HG02588 (cell line): ENCODE results near the gene ARID4B.
"Not testable (repeated sequence)": the region's sequence is repeated elsewhere in the genome, so short reads cannot be mapped to it uniquely, and the experiment has no call there.

Experiments used
- ATAC-seq: cut with Tn5 transposase; IDR thresholded peaks from one replicate; pipeline ENCODE4 v1.9.1; 2021; ENCODE audit warnings: mild to moderate bottlenecking, moderate library complexity; ENCODE audit not compliant: unreplicated experiment

Gene ARID4B

DNA sequence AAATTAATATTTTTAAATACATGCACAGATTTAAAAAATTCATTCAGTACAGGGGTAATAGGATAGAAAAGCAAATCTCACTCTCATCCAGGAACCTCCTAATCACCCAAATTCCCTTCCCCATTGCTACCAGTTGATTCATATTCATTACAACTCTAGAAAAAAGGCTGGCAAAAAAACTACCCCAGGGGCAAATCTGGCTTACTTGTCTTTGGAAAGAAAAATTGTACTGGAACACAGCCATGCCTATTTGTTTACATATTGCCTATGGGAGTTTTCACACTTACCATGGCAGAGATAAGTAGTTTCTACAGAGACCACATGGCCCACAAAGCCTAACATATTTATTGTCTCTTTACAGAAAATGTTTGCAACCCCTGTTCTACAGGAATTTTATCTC lies 158.0 kb downstream of the ARID4B start:
- no peak for ATAC-seq

DNA sequence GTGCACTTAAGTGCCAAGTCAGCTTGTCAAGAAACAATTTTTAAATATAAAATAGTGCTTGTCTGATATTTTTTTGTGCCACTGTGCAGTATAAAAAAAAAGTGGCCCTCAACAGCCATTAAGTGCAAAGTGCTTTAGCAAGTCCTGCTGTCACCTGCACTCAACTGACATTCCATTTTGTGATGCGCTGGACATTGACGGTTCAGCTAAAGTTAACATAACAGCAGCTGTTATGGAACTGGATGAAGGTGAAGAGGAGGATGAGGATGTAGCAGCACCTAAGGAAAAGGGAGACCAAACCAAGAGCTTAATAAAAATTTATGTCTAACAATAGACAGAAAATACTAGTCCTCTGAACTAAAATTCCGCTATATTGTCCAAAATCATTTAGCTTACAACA lies 159.6 kb downstream of the ARID4B start:
- no peak for ATAC-seq

DNA sequence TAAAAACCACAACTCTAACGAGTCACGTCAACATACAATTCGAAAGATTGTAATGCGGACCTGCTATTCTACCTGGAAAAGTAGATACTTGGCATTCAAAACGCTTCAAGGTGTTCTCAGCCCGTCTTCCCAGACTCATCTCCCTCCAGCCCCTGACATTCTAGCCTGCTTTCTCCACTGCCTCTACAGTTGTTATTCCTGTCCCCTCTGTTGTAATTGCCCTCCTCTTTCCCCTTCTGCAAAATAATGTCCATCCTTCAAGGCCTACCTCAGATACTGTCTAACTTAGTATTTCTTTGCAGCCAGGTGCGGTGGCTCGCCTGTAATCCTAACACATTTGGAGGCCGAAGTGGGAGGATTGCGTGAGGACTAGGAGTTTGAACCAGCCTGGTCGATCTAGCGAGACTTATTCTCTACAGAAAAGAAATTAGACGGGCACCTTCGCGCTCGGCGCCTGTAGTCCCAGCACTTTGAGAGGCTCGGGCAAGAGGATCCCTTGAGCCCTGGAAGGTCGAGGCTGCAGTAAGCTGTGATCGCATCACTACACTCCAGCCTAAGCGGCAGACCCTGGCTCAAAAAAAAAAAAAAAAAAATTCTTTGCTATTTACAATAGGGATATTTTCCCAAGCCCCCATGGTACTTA lies 166.2 kb downstream of the ARID4B start:
- ATAC-seq: no peak

DNA sequence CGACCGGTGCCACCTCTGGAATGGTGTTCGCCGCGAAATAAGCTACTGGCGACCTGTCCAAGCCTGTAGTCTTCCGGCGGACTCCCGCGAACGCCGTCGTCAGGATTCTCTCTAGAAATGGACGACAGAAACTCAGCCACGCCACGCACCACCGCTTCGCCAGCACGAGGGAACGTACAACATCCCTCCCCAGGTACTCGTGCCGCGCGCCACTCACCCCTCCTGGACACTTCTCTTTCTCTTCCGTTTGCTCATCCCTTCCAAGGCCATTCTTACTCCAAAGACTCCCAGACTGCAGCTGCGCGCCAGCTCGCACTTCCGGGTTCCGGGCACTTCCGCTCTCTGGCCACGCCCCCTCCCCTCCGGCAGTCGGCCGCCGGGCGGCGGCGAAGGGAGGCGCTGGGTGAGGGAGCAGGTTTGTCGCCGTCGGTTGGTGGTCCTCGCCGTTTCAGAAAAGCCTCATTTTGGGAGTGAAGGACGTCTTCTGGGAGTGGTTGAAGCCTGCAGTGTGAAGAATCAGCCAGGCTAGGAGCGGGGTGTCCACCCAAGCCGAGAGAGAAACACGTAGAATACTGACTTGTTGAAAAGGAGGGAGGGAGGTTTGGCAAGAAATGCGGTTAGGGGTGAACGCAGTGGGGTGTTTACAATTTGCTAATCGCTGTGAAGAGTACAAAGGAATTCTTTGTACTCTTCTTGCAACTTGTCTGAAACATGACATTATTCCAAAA lies 166.9 kb downstream of the ARID4B start, which contains the start of gene RBM34:
Gene RBM34, minus strand, starts transcription at position 294 of the 728 bp plus-strand sequence. Its CDS starts 24 bp downstream, at position 270.
- ATAC-seq: peak; percentile 94

DNA sequence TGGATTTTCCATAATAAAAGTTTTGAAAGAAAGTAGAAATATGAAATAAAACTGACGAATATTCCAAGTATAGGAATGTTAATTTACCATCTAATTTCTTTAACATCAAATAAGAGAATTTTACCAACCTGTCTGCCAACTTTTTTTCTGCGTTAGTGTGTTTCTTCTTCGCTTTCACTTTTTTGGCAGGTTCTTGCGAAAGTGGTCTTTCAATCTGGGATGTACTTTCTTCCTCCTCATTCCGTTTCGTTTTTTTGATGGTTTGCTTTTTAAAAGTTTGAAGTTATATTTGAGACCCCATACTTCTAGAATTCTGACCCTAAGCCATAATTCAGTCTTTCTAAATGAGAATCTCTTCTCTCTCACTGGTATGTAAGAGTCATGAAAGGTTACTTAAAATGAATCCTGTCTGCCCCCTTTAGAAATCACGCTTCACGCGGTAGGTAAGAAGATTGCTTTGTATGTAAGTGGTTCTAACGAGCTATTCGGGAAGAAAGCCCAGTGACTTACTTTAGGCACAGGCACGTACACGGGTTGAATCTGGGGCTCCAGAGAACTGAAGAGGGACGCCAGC lies 167.5 kb downstream of the ARID4B start:
- peak; percentile 39 for ATAC-seq

DNA sequence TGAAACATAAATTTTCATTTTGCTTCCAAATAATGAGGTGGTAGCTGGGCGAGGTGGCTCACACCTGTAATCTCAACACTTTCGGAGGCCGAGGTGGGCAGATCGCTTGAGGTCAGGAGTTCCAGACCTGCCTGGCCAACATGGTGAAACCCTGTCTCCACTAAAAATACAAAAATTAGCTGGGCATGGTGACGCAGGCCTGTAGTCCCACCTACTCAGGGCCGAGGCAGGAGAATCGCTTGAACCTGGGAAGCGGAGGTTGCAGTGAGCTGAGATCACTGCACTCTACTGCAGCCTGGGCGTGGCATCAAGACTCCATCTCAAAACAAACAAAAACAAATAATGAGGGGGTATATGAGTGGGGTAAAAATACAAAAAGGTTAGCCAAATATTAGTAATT lies 168.0 kb downstream of the ARID4B start:
- ATAC-seq: not testable (repeated sequence)

DNA sequence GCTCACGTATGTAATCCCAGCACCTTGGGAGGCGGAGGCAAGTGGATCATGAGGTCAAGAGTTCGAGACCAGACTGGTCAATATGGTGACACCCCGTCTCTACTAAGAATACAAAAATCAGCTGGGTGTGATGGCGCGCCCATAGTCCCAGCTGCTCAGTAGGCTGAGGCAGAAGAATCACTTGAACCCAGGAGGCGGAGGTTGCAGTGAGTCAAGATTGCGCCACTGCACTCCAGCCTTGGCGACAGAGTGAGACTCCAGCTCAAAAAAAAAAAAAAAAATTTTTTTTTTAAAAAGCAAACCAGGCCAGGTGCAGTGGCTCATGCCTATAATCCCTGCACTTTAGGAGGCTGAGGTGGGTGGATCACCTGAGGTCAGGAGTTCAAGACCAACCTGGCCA lies 168.7 kb downstream of the ARID4B start:
- ATAC-seq: not testable (repeated sequence)

DNA sequence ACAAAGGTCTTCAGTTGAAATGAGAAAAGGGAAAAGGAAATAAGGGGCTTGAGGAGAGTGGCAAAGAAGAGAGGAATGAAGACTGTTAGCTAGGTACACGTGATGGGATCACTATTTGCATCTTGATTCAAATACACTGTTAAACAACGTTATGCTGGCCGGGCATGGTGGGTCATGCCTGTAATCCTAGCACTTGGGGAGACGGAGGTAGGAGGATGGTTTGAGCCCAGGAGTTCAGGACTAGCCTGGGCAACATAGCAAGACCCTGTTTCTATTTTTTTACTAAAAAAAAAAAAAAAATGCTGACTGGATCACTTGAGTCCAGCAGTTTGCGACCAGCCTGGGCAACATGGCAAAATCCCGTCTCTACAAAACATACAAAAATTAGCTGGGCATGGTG lies 169.3 kb downstream of the ARID4B start:
- ATAC-seq: no peak

DNA sequence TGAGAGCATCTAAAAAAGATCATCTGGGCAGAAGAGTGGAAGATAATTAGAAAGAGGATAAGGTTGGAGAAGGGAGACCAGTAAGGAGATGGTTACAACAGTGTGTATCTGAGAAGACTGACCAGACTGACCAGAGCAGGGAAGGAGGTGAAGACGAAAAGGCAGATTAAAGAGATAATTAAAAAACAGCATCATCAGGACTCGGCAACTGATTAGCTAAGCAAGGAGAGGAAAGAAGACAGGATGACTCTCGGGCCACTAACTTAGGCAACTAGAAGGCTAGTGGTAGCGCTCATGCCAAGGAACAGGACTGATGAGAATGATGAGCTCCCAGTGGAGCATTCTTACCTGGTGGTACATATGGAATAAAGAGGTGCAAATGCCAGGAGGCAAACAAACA lies 170.8 kb downstream of the ARID4B start:
- ATAC-seq: no peak

DNA sequence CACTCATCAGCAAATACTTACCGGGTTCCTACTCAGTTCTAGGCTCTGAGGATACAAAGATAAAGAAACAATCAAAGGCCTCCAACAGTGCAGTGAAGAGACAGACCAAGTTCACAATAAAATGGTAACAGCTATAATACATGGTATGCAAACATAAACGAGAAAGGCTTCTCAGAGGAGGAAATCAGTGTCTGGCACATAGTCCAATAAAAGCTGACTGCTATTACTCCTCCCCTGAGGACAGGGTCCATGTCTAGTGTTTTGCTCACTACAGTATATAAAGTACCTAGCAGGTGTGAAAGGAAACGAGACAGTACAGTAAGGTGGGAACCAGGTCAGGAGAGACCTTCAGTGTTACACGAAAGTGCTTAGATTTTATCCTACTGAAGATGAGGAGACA lies 171.2 kb downstream of the ARID4B start:
- no peak for ATAC-seq

DNA sequence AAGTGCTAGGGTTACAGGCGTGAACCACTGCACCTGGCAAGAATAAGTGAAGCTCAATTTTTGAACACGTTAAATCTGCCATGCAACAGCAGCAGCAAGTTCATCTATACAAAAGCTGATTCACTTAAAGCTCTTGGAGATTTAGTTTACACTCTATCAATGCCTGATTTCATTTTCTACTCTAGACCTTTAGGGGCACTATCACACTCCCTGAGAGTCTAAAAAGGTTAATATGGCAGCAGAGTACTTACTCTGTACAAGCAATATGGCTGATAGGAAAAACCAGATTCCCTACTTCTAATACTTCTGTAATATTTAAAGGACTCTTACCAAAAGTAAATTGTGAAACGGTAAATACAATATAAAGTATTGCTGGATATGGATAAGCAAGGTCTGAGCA lies 171.7 kb downstream of the ARID4B start:
- no peak for ATAC-seq

DNA sequence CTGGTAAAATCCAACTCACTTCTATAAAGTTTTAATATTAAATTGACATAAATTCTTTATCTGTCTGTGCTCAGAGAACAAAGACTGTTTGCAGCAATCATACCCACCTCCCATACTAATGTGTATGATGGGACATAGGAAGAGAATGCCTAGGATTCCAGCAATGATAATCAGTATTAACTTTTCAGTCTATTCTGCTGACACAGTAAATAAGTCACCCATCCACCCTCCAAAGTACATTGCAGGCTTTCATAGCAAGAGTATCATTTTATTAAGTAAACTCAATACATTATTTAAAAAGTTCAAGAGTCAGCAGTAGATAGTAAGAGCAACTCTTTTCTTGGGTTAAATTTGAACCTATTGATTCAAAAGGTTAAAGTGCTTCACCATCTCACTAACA lies 175.7 kb downstream of the ARID4B start:
- no peak for ATAC-seq

DNA sequence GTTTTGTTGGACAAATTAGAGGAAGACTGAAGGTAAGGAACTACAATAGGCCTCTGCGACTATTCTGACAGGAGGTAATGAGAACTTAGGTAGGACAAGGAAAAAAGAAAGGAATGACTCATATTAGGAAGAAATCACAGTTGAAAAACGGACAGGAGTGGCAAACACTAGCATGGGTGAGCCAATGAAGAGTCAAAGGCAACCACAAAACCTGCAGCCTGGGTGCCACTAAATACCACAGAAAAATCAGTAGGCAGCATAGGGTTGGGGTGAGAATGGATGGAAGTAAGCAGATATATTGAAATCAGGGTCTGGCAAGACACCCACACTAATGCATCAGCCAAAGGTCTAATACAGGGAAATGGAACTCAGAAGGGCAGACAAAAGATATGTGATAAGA lies 176.9 kb downstream of the ARID4B start:
- ATAC-seq: no peak

DNA sequence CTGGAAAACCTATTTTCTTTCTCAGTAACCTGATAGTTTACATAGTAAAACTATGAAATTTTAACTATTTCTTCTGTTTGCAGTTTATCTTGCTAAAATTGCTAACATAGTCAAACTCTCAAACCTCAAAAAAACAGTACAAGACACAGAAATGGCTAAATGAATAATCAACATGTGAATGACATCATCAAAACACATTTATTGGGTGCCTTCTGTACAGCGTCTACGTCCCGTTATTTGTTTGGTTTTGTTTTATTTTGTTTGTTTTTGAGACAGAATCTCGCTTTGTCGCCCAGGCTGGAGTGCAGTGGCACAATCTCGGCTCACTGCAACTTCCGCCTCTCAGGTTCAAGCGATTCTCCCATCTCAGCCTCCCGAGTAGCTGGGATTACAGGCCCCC lies 178.2 kb downstream of the ARID4B start:
- ATAC-seq: no peak

DNA sequence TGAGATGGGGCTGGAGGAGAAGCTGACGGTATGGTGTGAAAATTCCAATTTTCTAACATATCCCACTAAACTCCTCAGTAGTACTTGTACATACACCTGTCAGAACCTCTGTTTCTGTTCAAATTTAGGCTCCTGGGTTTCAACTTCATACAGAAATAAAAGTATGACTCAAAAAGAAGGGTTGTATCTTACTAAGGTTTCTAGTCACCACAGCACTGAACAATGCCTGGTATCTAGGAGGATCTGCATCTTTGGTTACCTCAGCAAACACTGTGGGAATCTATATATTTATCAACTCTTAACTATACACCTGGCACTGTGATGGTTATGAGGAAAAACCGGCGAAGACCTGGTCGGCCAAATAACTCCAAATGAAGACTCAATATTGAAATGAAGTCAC lies 180.7 kb downstream of the ARID4B start:
- no peak for ATAC-seq

DNA sequence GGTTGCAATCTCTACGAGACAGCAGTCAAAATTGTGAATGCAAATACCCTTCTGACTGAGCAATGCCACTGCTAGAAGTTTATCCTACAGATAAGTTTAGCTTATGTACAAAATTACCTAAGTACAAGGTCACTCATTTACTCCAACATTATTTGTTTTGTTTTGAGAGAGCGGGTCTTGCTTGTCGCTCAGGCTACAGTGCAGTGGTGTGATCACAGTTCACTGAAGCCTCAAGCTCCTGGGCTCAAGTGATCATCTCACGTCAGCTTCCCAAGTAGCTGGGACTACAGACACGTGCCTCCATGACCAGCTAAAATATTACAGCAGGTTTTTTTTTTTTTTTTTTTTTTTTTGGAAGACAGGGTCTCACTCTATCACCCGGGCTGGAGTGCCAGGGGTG lies 182.3 kb downstream of the ARID4B start:
- no peak for ATAC-seq

DNA sequence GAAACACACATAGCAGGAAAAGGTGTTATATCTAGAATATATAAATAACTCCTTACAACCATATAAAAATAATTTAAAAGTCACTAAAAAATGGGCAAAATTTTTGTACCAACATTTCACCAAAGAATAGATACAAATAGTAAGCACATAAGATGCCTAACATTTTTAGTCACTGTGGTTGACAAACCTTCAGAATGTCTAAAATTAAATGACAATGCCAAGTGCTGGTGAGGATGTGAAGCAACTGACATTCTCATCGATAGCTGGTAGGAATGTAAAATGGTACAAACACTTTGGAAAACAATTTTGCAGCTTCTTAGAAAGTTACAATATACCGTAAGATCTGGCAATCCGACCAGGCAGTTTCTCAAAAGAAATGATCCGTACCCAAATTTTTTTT lies 185.0 kb downstream of the ARID4B start:
- ATAC-seq: no peak

DNA sequence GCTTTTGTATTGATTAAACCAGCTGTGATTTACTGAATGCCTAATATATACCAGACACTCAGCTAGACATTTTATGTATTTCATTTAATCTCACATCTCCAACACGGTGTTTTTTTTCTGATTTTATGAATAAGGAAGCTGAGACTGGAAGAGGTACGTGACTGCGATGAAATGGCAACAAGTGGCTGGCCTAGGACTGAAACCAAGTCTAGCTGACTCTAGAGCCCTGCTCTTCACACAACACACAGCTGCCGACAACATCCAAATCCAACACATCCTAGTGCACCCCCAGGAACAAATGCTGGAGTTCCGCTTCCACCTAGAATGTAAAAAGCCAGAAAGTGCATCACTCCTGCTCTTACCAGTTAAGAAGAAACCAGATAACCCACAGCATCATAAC lies 188.7 kb downstream of the ARID4B start:
- no peak for ATAC-seq

DNA sequence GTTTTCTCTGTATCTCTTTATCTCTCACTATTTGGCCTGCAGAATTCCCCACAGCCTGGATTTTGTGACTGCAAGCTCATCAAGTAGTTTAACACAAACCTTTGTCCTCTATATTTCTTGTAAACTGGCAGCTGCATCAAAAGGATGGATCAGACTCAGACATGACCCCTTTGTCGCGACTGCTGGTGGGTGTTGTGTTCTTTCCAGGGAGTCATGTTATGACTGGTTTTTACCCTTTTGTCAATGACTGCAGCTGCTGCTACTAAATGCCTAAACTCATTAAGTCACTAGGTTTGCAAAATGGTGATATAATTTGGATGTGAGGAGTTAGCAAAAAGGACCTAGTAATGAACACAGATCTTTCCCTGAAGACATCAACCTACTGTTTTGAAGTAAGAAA lies 189.2 kb downstream of the ARID4B start:
- ATAC-seq: no peak

DNA sequence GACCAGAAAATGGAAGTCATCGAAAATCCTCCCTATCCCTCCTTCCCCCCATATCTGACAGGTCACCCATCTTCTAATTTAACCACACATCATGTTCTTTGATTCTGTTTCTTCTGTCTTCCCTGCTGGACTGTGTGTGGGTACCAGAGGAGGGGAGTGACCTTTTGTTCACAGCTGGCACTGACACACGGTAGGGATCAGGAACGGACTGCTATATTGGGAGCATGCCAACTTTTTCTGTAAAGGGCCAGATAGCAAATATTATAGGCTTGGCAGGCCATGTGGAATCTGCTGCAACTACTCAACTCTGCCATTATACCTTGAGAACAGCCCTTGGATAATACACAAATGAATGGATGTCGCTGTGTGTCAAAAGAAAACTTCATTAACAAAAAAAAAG lies 191.9 kb downstream of the ARID4B start:
- no peak for ATAC-seq

DNA sequence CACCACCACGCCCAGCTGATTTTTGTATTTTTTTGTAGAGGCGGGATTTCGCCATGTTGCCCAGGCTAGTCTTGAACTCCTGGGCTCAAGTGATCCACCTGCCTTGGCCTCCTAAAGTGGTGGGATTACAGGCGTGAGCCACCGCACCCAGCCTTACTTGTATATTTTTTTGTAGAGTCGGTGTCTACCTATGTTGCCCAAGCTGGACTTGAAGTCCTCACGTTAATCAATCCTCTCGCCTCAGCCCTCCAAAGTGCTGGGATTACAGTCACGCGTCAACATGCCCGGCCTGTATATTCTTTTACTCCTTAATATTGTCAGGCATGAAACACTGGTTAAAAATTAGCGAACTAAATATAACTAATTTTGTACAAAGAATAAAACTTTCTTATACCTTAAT lies 193.8 kb downstream of the ARID4B start:
- ATAC-seq: no peak

DNA sequence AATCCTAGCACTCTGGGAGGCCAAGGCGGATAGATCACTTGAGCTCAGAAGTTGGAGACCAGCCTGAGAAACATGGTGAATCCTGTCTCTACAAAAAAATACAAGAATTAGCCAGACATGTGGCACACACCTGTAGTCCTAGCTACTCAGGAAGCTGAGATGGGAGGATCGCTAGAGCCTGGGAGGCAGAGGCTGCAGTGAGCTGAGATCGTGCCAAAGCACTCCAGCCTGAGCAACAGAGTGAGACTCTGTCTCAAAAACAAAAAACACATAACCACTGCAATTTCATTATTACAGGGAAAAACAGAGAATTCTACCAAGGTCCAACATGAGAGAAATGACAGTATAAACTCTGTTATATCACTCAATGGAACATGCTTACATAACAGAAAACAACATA lies 194.9 kb downstream of the ARID4B start:
- no peak for ATAC-seq
